Spleen (tissue), 7 donors: ENCODE data around the gene AQP5.

Experiments
- CTCF ChIP-seq, 11 experiments: fragments of 200-600 bp in 7 of 11; fragments of 450-650 bp in 4 of 11; sonication (generic) in 4 of 11; IDR thresholded peaks in 8 of 11; conservative IDR thresholded peaks in 3 of 11; 1 replicate in 7 of 11; 2 replicates in 4 of 11; pipeline versions ENCODE4 v1.4.0 to v1.8.0; 2016 to 2021; ENCODE audit warnings: antibody characterized with exemption in 11 of 11, inconsistent platforms in 4 of 11, mild to moderate bottlenecking in 1 of 11
- POLR2AphosphoS5 ChIP-seq, 3 donors: sonication (generic); formaldehyde crosslinking; IDR thresholded peaks; one replicate each; pipeline ENCODE4 v1.5.1; 2017; ENCODE audit warnings: antibody characterized with exemption in 3 of 3
- donor health status: DM: no; HTN: no; CAD: no; lungs with moderate emphysema.
- donor health status: DM: no; HTN: no; CAD: no.
- donor health status: DM: no; HTN: no; CAD: no.

- no peak for TF ChIP-seq CTCF (IDR thresholded peaks at IDR 0.05 in 8 of 11, conservative IDR thresholded peaks at IDR 0.05 in 3 of 11)
- TF ChIP-seq POLR2AphosphoS5 (IDR thresholded peaks at IDR 0.05) = no peak
These were observed 27.2 kb upstream of the AQP5 start for GRCh38 chr12:49934505-49934904.
